22Rv1 (cell line): ENCODE data around the gene ATP8B2.
"Not testable (repeated sequence)": the region's sequence is repeated elsewhere in the genome, so short reads cannot be mapped to it uniquely, and the experiment has no call there.

ENCODE experiments used
- H3K27ac ChIP-seq: fragments of 450-650 bp; 2 replicates; pipeline ENCODE4 v1.5.1; 2017
- ZFX ChIP-seq: fragments of 450-650 bp; IDR thresholded peaks from 2 replicates; pipeline ENCODE4 v1.6.1; 2017; ENCODE audit warnings: antibody characterized with exemption, borderline replicate concordance
- TF ChIP-seq, protein P1 (sequence below): fragments of 450-650 bp; IDR thresholded peaks from 2 replicates; pipeline ENCODE4 v1.5.1; 2017; ENCODE audit warnings: mild to moderate bottlenecking

Gene ATP8B2

GRCh38 chr1:154318386-154318785 is 6.9 kb upstream of the ATP8B2 start:
- no peak for TF ChIP-seq ZFX
- TF ChIP-seq, protein P1, sequence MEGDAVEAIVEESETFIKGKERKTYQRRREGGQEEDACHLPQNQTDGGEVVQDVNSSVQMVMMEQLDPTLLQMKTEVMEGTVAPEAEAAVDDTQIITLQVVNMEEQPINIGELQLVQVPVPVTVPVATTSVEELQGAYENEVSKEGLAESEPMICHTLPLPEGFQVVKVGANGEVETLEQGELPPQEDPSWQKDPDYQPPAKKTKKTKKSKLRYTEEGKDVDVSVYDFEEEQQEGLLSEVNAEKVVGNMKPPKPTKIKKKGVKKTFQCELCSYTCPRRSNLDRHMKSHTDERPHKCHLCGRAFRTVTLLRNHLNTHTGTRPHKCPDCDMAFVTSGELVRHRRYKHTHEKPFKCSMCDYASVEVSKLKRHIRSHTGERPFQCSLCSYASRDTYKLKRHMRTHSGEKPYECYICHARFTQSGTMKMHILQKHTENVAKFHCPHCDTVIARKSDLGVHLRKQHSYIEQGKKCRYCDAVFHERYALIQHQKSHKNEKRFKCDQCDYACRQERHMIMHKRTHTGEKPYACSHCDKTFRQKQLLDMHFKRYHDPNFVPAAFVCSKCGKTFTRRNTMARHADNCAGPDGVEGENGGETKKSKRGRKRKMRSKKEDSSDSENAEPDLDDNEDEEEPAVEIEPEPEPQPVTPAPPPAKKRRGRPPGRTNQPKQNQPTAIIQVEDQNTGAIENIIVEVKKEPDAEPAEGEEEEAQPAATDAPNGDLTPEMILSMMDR: no peak
- no peak overlapping the region for H3K27ac ChIP-seq

- H3K27ac ChIP-seq: no peak within 1 kb of the TSS
- no peak for TF ChIP-seq ZFX
- TF ChIP-seq, protein P1: no peak
Observed at GRCh38 chr1:154320882-154321608, 4.3 kb upstream of the ATP8B2 start, which contains the start of gene AQP10. TSS of gene AQP10 (plus strand) at chr1:154321093. CDS start at chr1:154321156, 63 bp downstream.

- not testable (repeated sequence) for H3K27ac ChIP-seq
Observed at GRCh38 chr1:154321609-154321934, 3.8 kb upstream of the ATP8B2 start.

DNA sequence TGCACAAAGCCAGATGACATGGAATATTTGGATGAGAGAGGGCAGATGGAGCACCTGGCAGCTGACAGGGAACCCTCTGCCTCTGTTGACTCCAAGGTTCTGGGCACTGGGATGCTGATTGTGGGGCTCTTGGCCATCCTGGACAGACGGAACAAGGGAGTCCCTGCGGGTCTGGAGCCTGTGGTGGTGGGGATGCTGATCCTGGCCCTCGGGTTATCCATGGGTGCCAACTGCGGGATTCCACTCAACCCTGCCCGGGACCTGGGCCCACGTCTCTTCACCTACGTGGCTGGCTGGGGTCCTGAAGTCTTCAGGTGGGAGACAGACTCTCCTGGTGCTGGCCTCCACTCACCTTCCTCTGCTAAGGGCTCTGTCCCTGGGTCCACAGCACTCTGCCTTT is 1.8 kb upstream of the ATP8B2 start:
- TF ChIP-seq, protein P1: no peak
- TF ChIP-seq ZFX: no peak
- H3K27ac ChIP-seq: no peak overlapping the region

DNA sequence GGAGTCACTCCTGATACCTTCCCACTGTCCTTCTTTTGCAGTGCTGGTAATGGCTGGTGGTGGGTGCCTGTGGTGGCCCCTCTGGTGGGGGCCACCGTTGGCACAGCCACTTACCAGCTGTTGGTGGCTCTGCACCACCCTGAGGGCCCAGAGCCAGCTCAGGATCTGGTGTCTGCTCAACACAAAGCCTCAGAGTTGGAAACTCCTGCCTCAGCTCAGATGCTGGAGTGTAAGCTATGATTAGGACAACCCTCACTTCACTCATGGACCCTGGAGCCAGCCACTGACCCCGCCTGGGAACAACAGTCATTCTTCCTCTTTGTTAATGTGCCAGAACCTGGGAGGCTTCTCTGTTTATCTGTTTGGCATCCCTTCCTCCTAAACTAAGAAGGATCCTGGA is 1.1 kb upstream of the ATP8B2 start:
- TF ChIP-seq, protein P1: no peak
- no peak for TF ChIP-seq ZFX
- H3K27ac ChIP-seq: no peak overlapping the region

DNA sequence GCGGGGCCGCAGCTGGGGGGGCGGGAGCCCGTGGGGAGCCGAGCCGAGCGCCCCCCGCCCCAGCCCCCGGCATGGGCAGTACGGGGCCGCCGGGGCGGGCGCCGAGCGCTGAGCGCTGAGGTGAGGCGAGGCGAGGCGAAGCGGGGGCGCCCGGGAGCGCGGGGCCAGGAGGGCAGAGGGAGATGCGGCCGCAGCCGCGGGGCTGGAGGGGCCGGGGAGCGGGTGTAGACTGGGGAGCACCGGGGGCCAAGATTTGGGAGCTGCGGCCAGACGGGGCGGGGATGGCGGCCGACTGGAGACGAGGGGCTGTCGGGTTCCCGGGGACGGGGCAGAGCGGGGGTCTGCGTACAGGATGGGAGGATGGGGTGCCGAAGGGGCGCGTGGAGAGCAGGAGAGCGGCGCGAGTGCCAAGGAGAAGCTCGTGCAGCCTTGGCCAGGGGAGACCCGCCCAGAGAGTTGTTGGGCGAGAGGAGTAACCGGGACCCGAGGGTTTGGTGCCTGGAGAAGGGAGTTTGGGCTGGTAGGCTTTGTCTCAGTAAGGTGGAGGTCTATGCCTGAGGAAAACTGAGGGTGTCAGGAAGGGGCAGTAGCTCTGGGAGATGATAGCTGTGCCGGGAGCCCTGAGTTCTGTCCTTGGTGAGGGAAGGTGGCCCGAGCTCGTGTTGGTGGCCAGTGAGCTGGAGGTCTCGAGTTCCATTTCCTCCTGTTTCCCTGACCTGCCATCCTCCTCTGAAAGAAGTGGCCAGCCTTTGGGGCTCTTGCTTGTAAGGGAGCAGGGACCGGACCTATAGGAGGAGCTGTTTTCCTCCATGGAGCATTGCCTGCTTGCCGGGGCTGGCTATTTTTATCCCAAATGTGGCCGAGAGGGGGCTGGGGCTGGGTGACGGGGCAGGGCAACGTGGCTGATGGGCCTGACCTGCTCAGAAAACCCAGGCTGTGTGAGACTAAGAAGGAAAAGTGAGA is 539 bp downstream of the ATP8B2 start:
- no peak for TF ChIP-seq ZFX
- TF ChIP-seq, protein P1: peak; percentile 85
- H3K27ac ChIP-seq: peak overlapping the region; percentile 82

DNA sequence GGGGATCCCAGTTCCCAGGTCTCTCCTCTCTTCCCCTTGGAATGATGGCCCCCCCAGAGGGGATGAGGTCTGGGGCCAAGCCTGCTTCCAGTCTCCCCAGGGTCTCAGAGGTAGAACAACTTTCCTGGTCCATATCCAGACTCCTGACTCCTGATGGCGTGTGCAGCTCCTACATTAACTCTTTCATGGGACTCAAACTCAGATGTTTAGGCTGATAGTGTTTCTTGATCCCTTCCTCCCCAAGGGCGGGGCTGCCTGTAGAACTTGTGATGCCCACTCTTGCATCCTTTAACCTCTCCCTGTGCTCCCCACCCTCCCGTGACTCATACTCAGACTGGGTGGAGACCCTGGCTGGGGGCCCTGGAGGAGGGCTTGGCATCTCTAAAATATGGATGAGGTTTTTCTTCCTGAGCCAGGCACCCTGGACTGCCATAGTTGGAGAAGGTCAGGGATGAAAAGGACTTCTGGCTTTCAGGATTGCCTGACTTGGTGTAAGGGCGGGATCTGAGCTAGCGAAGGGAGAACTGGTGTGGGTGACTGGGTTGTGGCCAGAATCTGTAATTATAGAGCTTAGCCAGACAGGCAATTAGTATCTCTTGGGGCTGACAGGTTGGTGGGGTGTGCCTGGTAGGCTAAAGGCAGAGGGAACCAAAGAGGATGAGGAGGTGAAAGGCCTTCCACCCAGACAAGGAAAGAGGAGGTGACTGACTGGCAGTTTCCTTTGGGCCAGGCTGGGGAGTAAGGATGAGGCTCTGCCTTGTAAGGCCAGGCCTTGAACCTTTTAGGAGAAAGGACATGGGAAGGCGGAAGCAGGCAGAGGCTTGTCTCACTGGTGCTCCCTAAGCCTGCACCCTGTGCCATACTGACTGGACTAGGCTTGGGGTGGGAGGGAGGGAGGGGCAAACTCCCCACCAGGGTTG is 1.5 kb downstream of the ATP8B2 start:
- peak overlapping the region; percentile 82 for H3K27ac ChIP-seq
- TF ChIP-seq, protein P1: peak; percentile 42
- TF ChIP-seq ZFX: no peak
